Activated CD8-positive, alpha-beta memory T cell treated with anti-CD3 and anti-CD28 coated beads, Interleukin-2, amount 50 U/mL, for 4 hours (primary cell): Measurements from ENCODE around the gene NCAN.

Experiments used
- DNase-seq: peaks from one replicate; pipeline ENCODE4 v3.0.0-alpha.2; 2020

NCAN gene

GRCh38 chr19:19262190-19263057, 50.7 kb downstream of the NCAN start:
- no peak for DNase-seq

GRCh38 chr19:19263886-19264487, 52.2 kb downstream of the NCAN start:
- DNase-seq: no peak

- DNase-seq: no peak
These were observed 55.5 kb downstream of the NCAN start for GRCh38 chr19:19267305-19267704.

GRCh38 chr19:19268453-19269385, 57.0 kb downstream of the NCAN start:
- no peak for DNase-seq

GRCh38 chr19:19269952-19270694, 58.4 kb downstream of the NCAN start:
- DNase-seq: no peak

- DNase-seq: no peak
These were observed 59.2 kb downstream of the NCAN start for GRCh38 chr19:19270749-19271571.

GRCh38 chr19:19271828-19272599, 60.3 kb downstream of the NCAN start:
- no peak for DNase-seq

- no peak for DNase-seq
These were observed 62.4 kb downstream of the NCAN start for GRCh38 chr19:19274146-19274545.

- DNase-seq: no peak
These were observed 63.2 kb downstream of the NCAN start for GRCh38 chr19:19274716-19275565.

- no peak for DNase-seq
These were observed 64.6 kb downstream of the NCAN start for GRCh38 chr19:19276386-19276785.

- no peak for DNase-seq
These were observed 65.1 kb downstream of the NCAN start for GRCh38 chr19:19276851-19277250.

- DNase-seq: no peak
These were observed 66.6 kb downstream of the NCAN start for GRCh38 chr19:19278315-19278714.

GRCh38 chr19:19279062-19279612, 67.4 kb downstream of the NCAN start:
- no peak for DNase-seq

GRCh38 chr19:19279853-19280252, 68.1 kb downstream of the NCAN start:
- DNase-seq: no peak

- no peak for DNase-seq
These were observed 68.8 kb downstream of the NCAN start for GRCh38 chr19:19280561-19280960.

GRCh38 chr19:19285686-19286085, 73.9 kb downstream of the NCAN start:
- no peak for DNase-seq

- DNase-seq: no peak
These were observed 80.8 kb downstream of the NCAN start for GRCh38 chr19:19292607-19293006.

- DNase-seq: no peak
These were observed 83.2 kb downstream of the NCAN start for GRCh38 chr19:19294914-19295313.

- no peak for DNase-seq
These were observed 85.4 kb downstream of the NCAN start for GRCh38 chr19:19296953-19297689.
